ENCODE data around the gene ZFAND3. TPM values are rescaled to one million over a fixed set of nuclear protein-coding genes. Genes with fewer than 3 reads are reported as not detected.

ZFAND3 gene
- total and polyA plus RNA-seq, 10 donors, result 9.3 to 63.7 (median 49.9) TPM

DNA sequence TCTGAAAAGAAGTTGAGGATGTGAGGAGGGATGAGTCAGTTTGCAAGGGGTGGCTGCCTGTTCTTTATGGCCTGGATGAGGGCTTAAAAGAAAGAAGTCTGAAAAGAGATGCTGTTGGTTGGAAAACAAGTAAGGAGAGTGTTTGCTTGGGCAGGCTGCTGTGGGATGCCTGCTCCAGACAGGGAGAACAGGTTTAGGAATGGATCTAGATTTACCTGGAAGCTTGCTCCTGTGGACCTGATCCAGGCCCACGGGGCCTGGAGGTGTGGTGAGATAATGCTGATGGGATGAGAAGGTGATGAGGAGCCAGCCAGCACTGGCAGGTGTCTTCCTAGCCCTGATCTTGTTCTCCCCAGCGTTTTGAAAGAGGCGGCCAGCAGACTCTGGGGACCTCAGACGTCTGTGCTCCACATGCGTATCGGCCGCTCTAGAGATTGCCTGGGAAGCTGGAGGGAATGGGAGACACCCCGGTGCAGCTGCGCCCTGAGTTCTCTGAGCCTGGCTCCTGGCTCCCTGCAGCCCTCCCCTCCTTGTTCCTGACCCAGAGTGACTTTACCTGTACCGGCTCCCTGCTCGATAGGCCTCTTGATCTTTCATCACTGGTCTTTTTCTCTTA lies 331.3 kb downstream of the ZFAND3 start:
- H3K4me3 ChIP-seq, result no peak overlapping the region
- DNase-seq, result no peak
- H3K27me3 ChIP-seq (replicated peaks in 1 of 7), result no peaks in the 10 kb centered on the region
- peaks cover 0 to 26% (median 8%) of the 10 kb centered on the region in 6 donors for H3K4me1 ChIP-seq
- TF ChIP-seq POLR2A (IDR thresholded peaks at IDR 0.05) (no peak), POLR2AphosphoS5 (IDR thresholded peaks at IDR 0.05) (no peak)
- TF ChIP-seq, protein P1, sequence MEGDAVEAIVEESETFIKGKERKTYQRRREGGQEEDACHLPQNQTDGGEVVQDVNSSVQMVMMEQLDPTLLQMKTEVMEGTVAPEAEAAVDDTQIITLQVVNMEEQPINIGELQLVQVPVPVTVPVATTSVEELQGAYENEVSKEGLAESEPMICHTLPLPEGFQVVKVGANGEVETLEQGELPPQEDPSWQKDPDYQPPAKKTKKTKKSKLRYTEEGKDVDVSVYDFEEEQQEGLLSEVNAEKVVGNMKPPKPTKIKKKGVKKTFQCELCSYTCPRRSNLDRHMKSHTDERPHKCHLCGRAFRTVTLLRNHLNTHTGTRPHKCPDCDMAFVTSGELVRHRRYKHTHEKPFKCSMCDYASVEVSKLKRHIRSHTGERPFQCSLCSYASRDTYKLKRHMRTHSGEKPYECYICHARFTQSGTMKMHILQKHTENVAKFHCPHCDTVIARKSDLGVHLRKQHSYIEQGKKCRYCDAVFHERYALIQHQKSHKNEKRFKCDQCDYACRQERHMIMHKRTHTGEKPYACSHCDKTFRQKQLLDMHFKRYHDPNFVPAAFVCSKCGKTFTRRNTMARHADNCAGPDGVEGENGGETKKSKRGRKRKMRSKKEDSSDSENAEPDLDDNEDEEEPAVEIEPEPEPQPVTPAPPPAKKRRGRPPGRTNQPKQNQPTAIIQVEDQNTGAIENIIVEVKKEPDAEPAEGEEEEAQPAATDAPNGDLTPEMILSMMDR (IDR thresholded peaks at IDR 0.05 in 8 of 11, conservative IDR thresholded peaks at IDR 0.05 in 3 of 11), result no peak
- no peak overlapping the region for H3K27ac ChIP-seq
- WGBS, 5 donors, result 92 to 96% (median 94%) methylated on average over 11 of the region's 11 CpGs
- H3K9me3 ChIP-seq, result no peaks in the 10 kb centered on the region
- H3K36me3 ChIP-seq, result peaks cover 0 to 75% (median 14%) of the 10 kb centered on the region in 6 donors
- intact Hi-C loops (cut with DNase I; ENCODE audit: low total_unique reads), result no loop called here

DNA sequence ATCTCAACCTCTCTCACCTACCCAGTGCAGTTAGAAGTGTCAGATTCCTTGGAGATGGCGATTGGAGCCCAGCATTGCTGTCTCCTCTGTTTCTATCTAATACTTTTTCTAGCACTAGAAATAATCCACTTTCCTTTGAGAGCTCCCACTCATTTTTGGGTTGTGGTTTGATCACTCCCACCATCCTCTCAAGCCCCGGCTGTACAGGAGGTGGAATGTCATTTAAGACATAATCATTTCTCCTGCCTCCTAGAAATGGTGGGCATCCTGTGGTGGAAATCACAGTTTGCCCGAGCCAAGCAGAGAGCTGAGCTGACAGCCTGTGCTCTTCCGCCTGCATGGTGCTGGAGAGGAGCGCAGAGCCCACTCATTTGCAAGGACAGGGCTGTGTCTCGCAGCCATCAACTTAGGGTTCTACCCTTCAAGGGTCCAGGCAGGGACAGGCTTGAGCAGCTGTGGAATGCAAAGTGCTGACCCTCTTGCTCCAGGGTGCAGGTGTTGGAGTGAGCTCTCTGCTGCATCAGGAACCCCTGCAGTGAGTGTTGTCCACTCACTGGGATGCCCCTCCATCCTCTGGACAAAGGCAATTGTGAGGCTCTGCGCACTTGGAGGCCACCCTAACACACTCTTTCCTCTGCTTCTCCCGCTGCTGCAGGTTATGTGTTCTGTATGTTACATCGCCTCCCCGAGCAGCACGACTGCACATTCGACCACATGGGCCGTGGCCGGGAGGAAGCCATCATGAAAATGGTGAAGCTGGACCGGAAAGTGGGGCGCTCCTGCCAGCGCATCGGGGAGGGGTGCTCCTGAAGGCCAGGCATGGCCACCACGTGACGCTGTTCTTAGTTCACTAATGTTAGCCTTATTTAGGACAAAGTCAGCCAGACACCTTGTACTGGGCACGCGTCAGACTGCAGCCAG lies 332.3 kb downstream of the ZFAND3 start:
- Histone ChIP-seq H3K9me3 (no peaks in the 10 kb centered on the region), H3K4me3 (no peak overlapping the region), H3K27ac (no peak overlapping the region), H3K36me3 (peaks cover 0 to 67% (median 14%) of the 10 kb centered on the region in 6 donors), H3K27me3 (replicated peaks in 1 of 7) (no peaks in the 10 kb centered on the region), H3K4me1 (peaks cover 0 to 26% (median 8%) of the 10 kb centered on the region in 6 donors)
- 92 to 97% (median 96%) methylated on average over 21 to 22 of the region's 22 CpGs for WGBS, 5 donors
- peak in 2 of 3 donors; percentile 34 to 35 for TF ChIP-seq POLR2AphosphoS5 (IDR thresholded peaks at IDR 0.05)
- TF ChIP-seq, protein P1 (IDR thresholded peaks at IDR 0.05 in 8 of 11, conservative IDR thresholded peaks at IDR 0.05 in 3 of 11), result no peak
- DNase-seq, result no peak
- intact Hi-C loops (cut with DNase I; ENCODE audit: low total_unique reads), result no loop called here

DNA sequence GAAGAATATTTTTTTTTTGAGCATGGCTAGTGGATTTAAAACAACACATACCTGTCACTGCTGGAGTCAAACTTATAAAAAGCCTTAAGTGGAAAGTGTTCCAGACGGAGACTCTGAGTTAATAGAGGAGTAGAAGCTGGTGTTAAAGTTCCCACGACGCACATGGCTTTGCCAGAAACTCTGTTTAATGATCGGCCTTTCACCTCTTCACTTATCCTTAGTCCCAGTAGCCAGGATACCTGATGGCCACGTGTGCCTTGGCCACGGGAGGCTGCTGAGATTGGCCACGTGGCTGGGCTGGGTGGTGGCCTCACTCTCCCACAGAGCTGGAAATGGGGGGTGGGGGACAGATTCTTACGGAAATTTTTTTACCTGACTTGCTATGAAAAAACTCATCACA lies 333.1 kb downstream of the ZFAND3 start:
- no peak for DNase-seq
- intact Hi-C loops (cut with DNase I; ENCODE audit: low total_unique reads), result no loop called here
- no peaks in the 10 kb centered on the region for H3K27me3 ChIP-seq (replicated peaks in 1 of 7)
- H3K4me3 ChIP-seq, result no peak overlapping the region
- H3K9me3 ChIP-seq, result no peaks in the 10 kb centered on the region
- H3K4me1 ChIP-seq, result peaks cover 0 to 26% (median 8%) of the 10 kb centered on the region in 6 donors
- no peak overlapping the region for H3K27ac ChIP-seq
- 90 to 95% (median 92%) methylated on average over 8 of the region's 8 CpGs for WGBS, 5 donors
- TF ChIP-seq, protein P1 (IDR thresholded peaks at IDR 0.05 in 8 of 11, conservative IDR thresholded peaks at IDR 0.05 in 3 of 11), result no peak
- TF ChIP-seq POLR2AphosphoS5 (IDR thresholded peaks at IDR 0.05) (no peak), POLR2A (IDR thresholded peaks at IDR 0.05) (no peak)
- H3K36me3 ChIP-seq, result peaks cover 0 to 66% (median 14%) of the 10 kb centered on the region in 6 donors

Measured in spleen (tissue), 11 donors.